Pulmonary artery endothelial cell (primary cell): Measurements from ENCODE around the gene BATF3. TPM values are rescaled to one million over a fixed set of nuclear protein-coding genes. Genes with fewer than 3 reads are reported as not detected.

Experiments
- DNase-seq: peaks from one replicate; pipeline ENCODE4 v3.0.0-alpha.2; 2011; ENCODE audit warnings: low read depth, low spot score
- total RNA-seq: library from RNA; depleted of rRNA; stranded (reverse); fragments of >200 nt; gene quantifications from 2 replicates; pipeline ENCODE4 v1.2.3, GENCODE V29; 2014

The BATF3 gene
- total RNA-seq, 1 donor from 2014 or later = 3.0 TPM

GRCh38 chr1:212685429-212685828 lies 14.2 kb downstream of the BATF3 start:
- no peak for DNase-seq

GRCh38 chr1:212684521-212685090 lies 15.0 kb downstream of the BATF3 start:
- no peak for DNase-seq

- no peak for DNase-seq
Observed at GRCh38 chr1:212684076-212684475, 15.6 kb downstream of the BATF3 start.

DNA sequence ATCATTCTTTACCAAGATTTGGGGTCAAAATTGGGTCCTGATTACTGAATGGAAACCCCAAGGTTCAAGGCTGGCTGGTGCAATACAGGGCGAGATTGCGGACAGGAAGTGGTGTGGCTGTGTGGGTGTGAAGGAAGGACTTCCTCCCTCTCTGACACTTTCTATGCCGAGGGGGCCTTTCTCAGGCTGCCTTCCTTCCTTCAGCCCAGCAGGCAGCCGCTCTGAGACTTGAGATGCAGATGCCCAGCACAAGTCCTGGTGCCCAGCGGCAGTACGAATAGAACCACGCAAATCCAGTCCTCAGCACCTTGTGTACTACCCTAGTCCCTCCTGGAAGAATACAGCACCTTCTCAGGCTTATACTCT lies 16.3 kb downstream of the BATF3 start:
- no peak for DNase-seq

DNA sequence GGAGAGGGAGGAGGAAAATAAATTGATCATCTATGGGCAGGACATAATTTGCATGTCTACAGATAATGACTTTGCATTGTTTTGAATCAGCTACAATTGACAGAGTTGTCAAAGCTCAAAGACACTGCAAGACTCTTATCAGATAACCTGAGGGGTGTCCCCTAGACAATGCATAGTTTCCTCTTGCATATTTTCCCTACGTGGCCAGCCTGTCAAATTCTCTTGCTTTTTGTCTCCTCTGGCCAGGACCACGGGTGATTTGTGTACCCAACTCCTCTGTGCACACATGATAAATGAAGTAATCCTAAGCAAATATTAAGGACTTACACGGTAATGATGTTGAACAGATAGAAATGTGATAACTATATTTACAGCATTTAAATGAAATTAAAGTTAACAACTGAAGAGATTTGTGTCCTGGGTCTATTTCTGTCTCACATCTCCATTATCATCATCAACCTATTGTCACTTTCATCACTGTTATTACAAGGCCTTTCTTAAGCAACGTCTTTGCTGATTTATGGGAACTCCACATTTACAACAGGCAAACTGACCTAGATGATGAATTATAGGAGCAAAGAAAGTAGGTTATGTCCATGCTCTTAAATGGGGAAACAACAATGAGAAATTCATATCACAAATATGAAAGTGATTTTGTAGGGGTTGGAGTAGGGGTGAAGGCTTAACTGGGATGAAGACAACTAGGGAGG lies 18.8 kb downstream of the BATF3 start:
- no peak for DNase-seq

DNA sequence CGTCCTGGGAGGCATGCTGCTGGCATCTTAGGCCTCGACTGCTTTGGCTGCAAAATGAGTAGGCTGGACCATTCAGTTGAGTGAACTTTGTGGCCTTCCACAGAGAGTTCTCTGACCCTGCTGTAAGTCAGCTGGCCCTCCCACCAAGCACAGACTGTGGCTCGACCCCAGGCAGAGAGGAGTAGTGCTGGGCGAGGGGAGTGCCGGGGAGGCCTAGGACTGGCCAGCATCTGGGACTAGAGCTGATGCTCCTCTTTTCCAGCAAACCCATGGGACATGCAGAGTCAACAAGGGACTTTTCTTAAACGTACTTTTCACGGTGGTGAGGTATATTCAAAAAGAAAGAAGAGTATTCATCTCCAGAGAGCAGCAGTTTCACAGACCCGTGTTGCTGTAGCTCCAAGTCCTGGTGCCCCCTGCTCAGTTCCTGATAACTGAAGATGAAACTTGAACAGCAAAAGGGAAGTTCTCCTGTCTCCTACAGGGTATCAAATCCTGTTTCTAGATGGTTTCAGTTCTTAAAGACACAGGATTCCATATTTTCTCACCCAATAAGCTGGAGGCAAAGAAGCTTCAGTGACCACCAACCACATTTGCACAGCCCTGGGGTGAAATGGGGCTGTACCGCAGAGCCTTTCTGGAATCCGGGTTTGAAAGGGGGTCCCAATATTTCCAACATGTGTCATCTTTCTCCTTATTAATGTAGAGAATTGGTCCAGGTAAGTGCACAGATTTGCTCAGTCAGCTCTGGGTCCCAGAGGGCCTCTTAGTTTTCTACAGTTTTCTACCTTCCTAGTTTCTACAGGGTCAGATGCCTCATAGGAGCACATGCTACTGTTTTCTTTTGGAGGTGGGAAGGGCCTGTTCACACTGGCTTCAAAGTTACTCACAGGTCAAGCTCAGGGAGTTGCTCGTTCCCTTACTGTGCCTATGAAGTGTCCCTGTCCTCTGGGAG lies 20.9 kb downstream of the BATF3 start:
- DNase-seq = no peak

- no peak for DNase-seq
Observed at GRCh38 chr1:212677573-212677972, 22.1 kb downstream of the BATF3 start.

GRCh38 chr1:212677136-212677535 lies 22.5 kb downstream of the BATF3 start:
- DNase-seq = no peak

DNA sequence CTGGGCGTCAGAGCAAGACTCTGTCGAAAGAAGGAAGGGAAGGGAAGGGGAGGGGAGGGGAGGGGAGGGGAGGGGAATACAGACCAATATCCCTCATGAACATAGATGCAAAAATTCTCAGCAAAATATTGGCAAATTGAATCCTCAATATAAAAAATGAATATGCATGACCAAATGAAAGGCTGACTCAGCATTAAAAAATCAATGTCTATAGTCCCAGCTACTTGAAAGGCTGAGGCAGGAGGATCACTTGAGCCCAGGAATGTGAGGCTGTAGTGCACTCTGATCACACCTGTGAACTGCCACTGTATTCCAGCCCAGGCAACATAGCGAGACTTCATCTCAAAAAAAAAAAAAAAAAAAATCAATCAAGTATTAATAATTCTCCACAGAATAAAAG lies 24.0 kb downstream of the BATF3 start:
- no peak for DNase-seq

- no peak for DNase-seq
Observed at GRCh38 chr1:212674872-212675271, 24.8 kb downstream of the BATF3 start.

DNA sequence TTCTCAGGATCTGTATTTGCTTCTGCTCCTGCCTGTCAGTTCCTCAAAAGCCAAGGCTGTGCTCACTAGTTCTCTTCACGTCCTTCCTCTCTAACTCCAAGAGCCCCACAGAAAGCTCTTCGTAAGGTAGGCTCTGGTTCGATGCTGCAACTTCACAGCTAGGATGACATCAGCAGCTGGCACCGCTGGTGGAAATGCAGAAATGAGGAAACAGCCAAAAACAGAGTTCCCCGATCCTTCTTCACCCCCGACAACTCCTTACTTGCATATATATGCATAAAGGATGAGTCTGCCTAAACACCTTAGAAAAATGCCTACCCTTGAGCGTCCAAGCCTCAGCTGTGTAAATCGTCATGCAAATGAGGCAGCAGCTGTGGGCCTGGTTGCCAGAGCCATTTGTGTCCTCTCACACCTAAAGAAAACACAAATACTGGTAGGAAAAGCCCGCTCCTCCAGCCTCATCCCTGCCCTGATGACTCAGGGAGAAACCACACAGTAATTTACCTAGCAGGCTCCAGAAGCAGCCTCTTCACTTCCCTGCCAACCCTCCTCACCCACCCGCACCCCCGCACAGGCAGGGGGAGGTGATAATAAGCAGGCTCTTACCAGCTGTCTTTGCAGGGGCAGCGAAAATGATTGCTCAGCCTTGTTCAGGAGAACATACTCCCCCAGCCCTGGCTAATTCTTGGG lies 28.2 kb downstream of the BATF3 start:
- DNase-seq = no peak

- no peak for DNase-seq
Observed at GRCh38 chr1:212670882-212671281, 28.8 kb downstream of the BATF3 start.

DNA sequence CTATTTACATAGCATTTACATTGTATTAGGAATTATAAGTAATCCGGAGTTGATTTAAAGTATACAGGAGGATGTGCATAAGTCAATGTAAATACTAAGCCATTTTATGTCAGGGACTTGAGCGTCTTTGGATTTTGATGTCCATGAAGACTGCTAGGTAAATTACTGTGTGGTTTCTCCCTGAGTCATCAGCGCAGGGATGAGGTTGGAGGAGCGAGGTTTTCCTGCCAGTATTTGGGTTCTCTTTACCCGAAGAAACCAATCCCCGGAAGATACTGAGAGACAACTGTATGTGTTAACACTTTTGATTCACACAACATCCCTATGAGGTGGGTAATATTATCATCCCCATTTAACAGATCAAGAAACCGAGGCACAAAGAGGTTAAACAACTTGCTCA lies 29.3 kb downstream of the BATF3 start:
- DNase-seq = no peak

DNA sequence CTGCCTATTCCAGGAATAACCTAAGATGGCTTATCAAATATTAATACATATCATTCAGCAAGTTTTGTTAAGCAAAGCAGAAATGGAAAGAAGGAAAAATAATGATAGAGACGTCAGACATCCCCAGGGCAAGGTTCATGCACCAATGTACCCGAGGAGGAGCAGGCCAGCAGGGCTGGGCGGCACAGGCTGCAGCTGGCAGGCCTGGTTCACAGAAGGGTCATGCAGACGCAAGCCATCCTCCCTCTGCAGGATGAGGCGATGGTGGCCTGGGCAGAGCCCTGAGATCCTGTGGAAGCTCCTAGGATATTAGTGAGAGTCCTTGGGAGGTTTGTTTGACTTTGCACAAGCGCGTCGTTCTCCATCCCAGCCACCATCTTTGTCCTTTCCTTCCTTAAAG lies 30.0 kb downstream of the BATF3 start:
- DNase-seq = no peak

- DNase-seq = peak; percentile 10
Observed at GRCh38 chr1:212669102-212669501, 30.5 kb downstream of the BATF3 start.

DNA sequence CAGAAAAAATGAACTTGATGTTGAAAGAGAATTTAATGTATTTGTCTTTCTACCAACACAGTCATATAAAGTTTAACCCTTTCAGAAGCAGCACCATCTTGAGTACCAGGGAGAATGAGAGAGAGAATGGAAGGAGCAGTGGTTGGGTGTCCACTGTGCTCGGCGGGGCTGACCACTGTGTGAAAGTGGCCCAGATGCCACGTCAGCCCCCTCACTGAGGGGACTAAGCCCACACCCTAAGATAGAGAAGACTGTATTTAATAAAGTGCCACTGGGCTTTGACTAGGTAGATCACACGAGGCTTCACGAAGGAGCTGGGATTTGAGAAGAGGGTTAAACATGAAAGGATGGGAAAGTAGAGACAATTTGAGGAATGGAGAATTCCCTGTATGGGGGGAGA lies 31.2 kb downstream of the BATF3 start:
- DNase-seq = no peak

DNA sequence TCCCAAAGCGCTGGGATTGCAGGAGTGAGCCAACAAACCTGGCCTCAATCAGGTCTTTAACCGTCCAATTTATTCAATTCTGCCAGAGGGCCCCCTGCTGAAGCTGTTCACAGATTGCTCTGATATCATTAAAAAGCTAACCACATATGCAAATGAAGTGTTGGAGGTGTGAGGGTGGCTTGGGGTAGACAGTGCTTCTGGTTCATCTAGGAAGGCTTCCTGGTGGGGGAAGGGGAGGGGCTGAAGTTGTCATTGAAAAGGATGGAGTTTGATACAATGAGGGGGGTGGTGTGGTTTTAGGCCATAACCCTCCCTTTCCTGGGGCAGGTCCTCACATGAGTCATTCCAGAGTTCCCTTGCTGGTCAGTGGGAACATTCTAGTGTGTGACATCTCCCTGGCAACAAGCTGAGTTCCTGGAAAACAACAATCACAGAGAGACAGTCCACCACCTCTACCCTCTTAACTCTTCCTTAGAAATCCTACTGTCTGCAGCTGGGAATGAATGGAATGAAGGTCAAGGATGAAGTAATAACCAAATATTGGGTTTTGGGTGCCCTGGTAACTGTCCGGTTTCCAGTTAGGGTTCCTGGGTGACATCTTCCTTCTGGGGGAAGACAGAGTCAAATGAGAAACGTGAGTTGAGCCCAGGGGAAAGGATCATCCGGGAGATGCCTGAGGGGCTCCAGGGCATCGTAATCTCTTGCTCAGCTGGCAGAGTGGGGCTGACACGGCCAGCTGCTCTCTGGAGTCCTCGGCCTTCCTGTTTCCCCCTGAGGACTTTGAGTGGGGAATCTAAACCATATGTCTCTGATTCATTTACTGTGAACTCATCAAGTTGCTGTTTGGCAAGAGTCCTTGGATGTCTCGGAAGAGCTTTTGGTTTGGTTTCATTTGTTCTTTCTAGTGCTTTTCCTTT lies 32.2 kb downstream of the BATF3 start:
- DNase-seq = peak; percentile 83

GRCh38 chr1:212666116-212666775 lies 33.4 kb downstream of the BATF3 start:
- DNase-seq = no peak

DNA sequence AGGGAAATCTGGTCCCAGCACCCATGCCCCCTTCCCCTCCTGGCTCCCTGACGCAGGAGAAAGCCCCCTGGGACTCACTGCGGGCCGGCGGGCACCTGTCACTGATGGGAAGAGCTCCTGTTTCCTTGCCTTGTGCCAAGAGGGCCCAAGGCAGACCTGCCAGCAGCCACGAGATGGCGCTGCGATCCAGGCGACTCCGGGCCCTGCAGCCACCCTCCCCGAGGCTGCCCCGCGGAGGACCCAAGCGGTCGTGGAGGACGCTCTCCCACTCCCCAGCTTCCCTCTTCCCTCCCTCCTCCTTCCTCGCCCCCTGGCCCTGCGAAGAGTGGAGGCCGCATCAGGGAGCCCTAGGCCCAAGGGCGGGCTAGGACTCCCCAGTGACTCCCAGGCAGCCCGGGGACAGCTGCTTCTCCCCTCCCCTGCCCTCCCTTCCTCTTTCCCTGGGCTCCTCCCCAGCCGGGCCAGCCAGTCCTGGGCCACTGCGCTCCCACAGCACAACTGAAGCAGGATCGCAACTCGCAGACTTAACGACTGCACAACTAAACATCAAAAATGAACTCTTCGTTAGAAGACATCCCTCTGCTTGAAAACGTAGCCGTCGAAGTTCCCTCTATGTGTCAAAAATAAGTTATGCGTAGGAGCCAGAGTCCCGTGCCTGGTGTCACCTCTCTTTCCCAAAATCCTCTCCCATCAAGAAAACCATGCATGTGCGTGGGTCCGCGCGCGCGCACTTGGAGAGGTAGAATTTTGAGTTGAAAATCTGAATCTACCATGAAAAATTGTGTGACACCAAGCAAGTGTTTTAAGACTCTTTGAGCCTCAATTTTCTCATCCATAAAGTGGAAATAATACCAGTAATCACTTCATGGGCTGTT lies 34.2 kb downstream of the BATF3 start:
- DNase-seq = peak; percentile 33
